NB4 (cell line): ENCODE results near the gene SGMS1.

Experiments used
- MYC ChIP-seq: IDR thresholded peaks from 2 replicates; pipeline ENCODE4 v1.6.1; 2011; ENCODE audit warnings: low read depth, low read length
- POLR2A ChIP-seq: IDR thresholded peaks from 2 replicates; pipeline ENCODE4 v1.6.1; 2011; ENCODE audit warnings: mild to moderate bottlenecking; ENCODE audit not compliant: insufficient read length; ENCODE audit errors: extremely low read depth
- TF ChIP-seq, protein P1 (sequence below): IDR thresholded peaks from one replicate; pipeline ENCODE4 v1.5.1; 2012; ENCODE audit warnings: low read depth, low read length
- TF ChIP-seq, protein P2 (sequence below): IDR thresholded peaks from 2 replicates; pipeline ENCODE4 v1.6.1; 2011; ENCODE audit warnings: low read depth, low read length

DNA sequence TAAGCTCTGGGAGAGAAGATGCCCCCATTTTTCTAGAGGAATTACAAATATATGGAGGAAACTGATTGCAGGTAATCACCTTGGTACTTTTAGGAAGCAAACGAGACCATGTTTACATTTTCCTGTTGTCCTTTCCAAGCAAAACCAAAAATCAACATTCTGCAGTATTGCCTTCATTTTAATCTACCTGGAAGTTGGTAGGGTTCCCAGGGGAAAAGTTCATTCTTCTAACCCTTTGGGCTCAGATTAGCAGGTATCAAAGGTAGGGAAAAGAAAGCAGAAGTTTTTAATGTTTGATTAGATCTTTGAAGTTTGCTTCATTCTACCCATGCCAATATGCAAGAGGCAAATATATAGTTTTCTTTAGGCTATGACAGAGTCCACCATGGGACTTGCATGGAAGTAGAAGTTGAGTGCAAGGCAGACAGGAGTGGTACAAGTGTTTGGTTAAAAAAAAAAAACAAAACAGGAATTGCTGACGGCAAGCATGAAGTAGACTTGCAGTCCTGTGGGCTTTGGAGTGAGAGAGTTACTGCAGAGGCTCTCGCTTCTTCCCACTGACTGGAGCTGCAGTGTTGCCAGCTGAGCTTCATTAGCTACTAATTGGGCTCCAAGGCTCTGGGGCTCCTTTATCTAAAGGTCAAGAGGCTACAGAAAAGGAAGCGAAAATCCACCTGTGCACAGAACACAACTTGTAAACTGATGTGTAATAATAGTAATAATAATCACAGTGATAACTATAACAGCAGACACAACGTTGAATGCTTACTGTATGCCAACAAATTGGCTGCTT lies 343.5 kb downstream of the SGMS1 start:
- TF ChIP-seq, protein P1, sequence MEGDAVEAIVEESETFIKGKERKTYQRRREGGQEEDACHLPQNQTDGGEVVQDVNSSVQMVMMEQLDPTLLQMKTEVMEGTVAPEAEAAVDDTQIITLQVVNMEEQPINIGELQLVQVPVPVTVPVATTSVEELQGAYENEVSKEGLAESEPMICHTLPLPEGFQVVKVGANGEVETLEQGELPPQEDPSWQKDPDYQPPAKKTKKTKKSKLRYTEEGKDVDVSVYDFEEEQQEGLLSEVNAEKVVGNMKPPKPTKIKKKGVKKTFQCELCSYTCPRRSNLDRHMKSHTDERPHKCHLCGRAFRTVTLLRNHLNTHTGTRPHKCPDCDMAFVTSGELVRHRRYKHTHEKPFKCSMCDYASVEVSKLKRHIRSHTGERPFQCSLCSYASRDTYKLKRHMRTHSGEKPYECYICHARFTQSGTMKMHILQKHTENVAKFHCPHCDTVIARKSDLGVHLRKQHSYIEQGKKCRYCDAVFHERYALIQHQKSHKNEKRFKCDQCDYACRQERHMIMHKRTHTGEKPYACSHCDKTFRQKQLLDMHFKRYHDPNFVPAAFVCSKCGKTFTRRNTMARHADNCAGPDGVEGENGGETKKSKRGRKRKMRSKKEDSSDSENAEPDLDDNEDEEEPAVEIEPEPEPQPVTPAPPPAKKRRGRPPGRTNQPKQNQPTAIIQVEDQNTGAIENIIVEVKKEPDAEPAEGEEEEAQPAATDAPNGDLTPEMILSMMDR = no peak
- no peak for TF ChIP-seq POLR2A
- TF ChIP-seq, protein P2, sequence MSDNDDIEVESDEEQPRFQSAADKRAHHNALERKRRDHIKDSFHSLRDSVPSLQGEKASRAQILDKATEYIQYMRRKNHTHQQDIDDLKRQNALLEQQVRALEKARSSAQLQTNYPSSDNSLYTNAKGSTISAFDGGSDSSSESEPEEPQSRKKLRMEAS = no peak
- no peak for TF ChIP-seq MYC
